ENCODE data around the gene UMOD. TPM values are rescaled to one million over a fixed set of nuclear protein-coding genes. Genes with fewer than 3 reads are reported as not detected.

UMOD gene
- not detected for total RNA-seq

GRCh38 chr16:20352615-20353014 lies at the start of gene UMOD:
Gene UMOD (minus strand): TSS chr16:20352715. CDS start chr16:20350737, 1,978 bp downstream.
- Mint-ChIP-seq H3K27ac (no peak within 1 kb of the TSS), H3K36me3 (ENCODE audit: low read depth) (no peaks in the 10 kb centered on the region), H3K4me3 (no peak within 1 kb of the TSS), H3K27me3 (ENCODE audit: low read depth) (peaks cover 16% of the 10 kb centered on the region), H3K4me1 (ENCODE audit: low read depth) (no peaks in the 10 kb centered on the region), H3K9me3 (no peaks in the 10 kb centered on the region)
- CTCF ChIA-PET, result no interaction called here
- no peak for DNase-seq
- intact Hi-C loops (cut with micrococcal nuclease), result no loop called here

GRCh38 chr16:20401475-20402016 lies 49.0 kb upstream of the UMOD start:
- no peak for DNase-seq
- H3K9me3 Mint-ChIP-seq, result no peaks in the 10 kb centered on the region
- H3K27ac Mint-ChIP-seq, result no peak overlapping the region
- no peaks in the 10 kb centered on the region for H3K27me3 Mint-ChIP-seq (ENCODE audit: low read depth)
- H3K4me3 Mint-ChIP-seq, result no peak overlapping the region
- CTCF ChIA-PET, result no interaction called here
- H3K4me1 Mint-ChIP-seq (ENCODE audit: low read depth), result no peaks in the 10 kb centered on the region
- intact Hi-C loops (cut with micrococcal nuclease), result no loop called here
- H3K36me3 Mint-ChIP-seq (ENCODE audit: low read depth), result no peaks in the 10 kb centered on the region

GRCh38 chr16:20401066-20401465 lies 48.6 kb upstream of the UMOD start:
- H3K9me3 Mint-ChIP-seq, result no peaks in the 10 kb centered on the region
- CTCF ChIA-PET, result no interaction called here
- intact Hi-C loops (cut with micrococcal nuclease), result no loop called here
- no peak for DNase-seq
- H3K36me3 Mint-ChIP-seq (ENCODE audit: low read depth), result no peaks in the 10 kb centered on the region
- no peak overlapping the region for H3K4me3 Mint-ChIP-seq
- no peaks in the 10 kb centered on the region for H3K27me3 Mint-ChIP-seq (ENCODE audit: low read depth)
- no peaks in the 10 kb centered on the region for H3K4me1 Mint-ChIP-seq (ENCODE audit: low read depth)
- no peak overlapping the region for H3K27ac Mint-ChIP-seq

- Mint-ChIP-seq H3K4me3 (no peak overlapping the region), H3K4me1 (ENCODE audit: low read depth) (no peaks in the 10 kb centered on the region), H3K9me3 (no peaks in the 10 kb centered on the region), H3K27ac (no peak overlapping the region), H3K27me3 (ENCODE audit: low read depth) (no peaks in the 10 kb centered on the region), H3K36me3 (ENCODE audit: low read depth) (no peaks in the 10 kb centered on the region)
- intact Hi-C loops (cut with micrococcal nuclease), result no loop called here
- CTCF ChIA-PET, result no interaction called here
- no peak for DNase-seq
Measured at GRCh38 chr16:20399185-20399584, 46.7 kb upstream of the UMOD start.

GRCh38 chr16:20398603-20399002 lies 46.1 kb upstream of the UMOD start:
- intact Hi-C loops (cut with micrococcal nuclease), result no loop called here
- H3K27ac Mint-ChIP-seq, result no peak overlapping the region
- H3K27me3 Mint-ChIP-seq (ENCODE audit: low read depth), result no peaks in the 10 kb centered on the region
- CTCF ChIA-PET, result no interaction called here
- no peaks in the 10 kb centered on the region for H3K36me3 Mint-ChIP-seq (ENCODE audit: low read depth)
- H3K4me3 Mint-ChIP-seq, result no peak overlapping the region
- DNase-seq, result no peak
- H3K9me3 Mint-ChIP-seq, result no peaks in the 10 kb centered on the region
- no peaks in the 10 kb centered on the region for H3K4me1 Mint-ChIP-seq (ENCODE audit: low read depth)

GRCh38 chr16:20397468-20398074 lies 45.1 kb upstream of the UMOD start:
- Mint-ChIP-seq H3K4me1 (ENCODE audit: low read depth) (no peaks in the 10 kb centered on the region), H3K27ac (no peak overlapping the region), H3K27me3 (ENCODE audit: low read depth) (no peaks in the 10 kb centered on the region), H3K4me3 (no peak overlapping the region), H3K36me3 (ENCODE audit: low read depth) (no peaks in the 10 kb centered on the region), H3K9me3 (no peaks in the 10 kb centered on the region)
- intact Hi-C loops (cut with micrococcal nuclease), result no loop called here
- DNase-seq, result no peak
- CTCF ChIA-PET, result no interaction called here

GRCh38 chr16:20396846-20397467 lies 44.4 kb upstream of the UMOD start:
- Mint-ChIP-seq H3K27ac (no peak overlapping the region), H3K4me3 (no peak overlapping the region), H3K9me3 (no peaks in the 10 kb centered on the region), H3K4me1 (ENCODE audit: low read depth) (no peaks in the 10 kb centered on the region), H3K27me3 (ENCODE audit: low read depth) (no peaks in the 10 kb centered on the region), H3K36me3 (ENCODE audit: low read depth) (no peaks in the 10 kb centered on the region)
- CTCF ChIA-PET, result no interaction called here
- intact Hi-C loops (cut with micrococcal nuclease), result no loop called here
- DNase-seq, result no peak

- Mint-ChIP-seq H3K9me3 (no peaks in the 10 kb centered on the region), H3K36me3 (ENCODE audit: low read depth) (no peaks in the 10 kb centered on the region), H3K4me1 (ENCODE audit: low read depth) (no peaks in the 10 kb centered on the region), H3K27me3 (ENCODE audit: low read depth) (no peaks in the 10 kb centered on the region), H3K4me3 (no peak overlapping the region), H3K27ac (no peak overlapping the region)
- CTCF ChIA-PET, result interaction anchor here (3.4 kb wide), 1 partner anchor 11 kb away, joined by 23 read pairs; no protein-coding TSS in a partner anchor
- DNase-seq, result no peak
- intact Hi-C loops (cut with micrococcal nuclease), result no loop called here
Measured at GRCh38 chr16:20395946-20396345, 43.4 kb upstream of the UMOD start.

- no peaks in the 10 kb centered on the region for H3K27me3 Mint-ChIP-seq (ENCODE audit: low read depth)
- no peak overlapping the region for H3K27ac Mint-ChIP-seq
- no peaks in the 10 kb centered on the region for H3K4me1 Mint-ChIP-seq (ENCODE audit: low read depth)
- H3K9me3 Mint-ChIP-seq, result no peaks in the 10 kb centered on the region
- no peak overlapping the region for H3K4me3 Mint-ChIP-seq
- intact Hi-C loops (cut with micrococcal nuclease), result no loop called here
- no peaks in the 10 kb centered on the region for H3K36me3 Mint-ChIP-seq (ENCODE audit: low read depth)
- no peak for DNase-seq
- CTCF ChIA-PET, result interaction anchor here (3.4 kb wide), 1 partner anchor 9 kb away, joined by 23 read pairs; no protein-coding TSS in a partner anchor
Measured at GRCh38 chr16:20393801-20394577, 41.5 kb upstream of the UMOD start.

- DNase-seq, result no peak
- Mint-ChIP-seq H3K4me3 (no peak overlapping the region), H3K4me1 (ENCODE audit: low read depth) (no peaks in the 10 kb centered on the region), H3K9me3 (no peaks in the 10 kb centered on the region), H3K36me3 (ENCODE audit: low read depth) (no peaks in the 10 kb centered on the region), H3K27me3 (ENCODE audit: low read depth) (peaks cover 9% of the 10 kb centered on the region), H3K27ac (no peak overlapping the region)
- intact Hi-C loops (cut with micrococcal nuclease), result no loop called here
- CTCF ChIA-PET, result no interaction called here
Measured at GRCh38 chr16:20391045-20391444, 38.5 kb upstream of the UMOD start.

GRCh38 chr16:20388854-20389253 lies 36.3 kb upstream of the UMOD start:
- intact Hi-C loops (cut with micrococcal nuclease), result loop anchor here (10.0 kb wide), 2 partner anchors 784 to 834 kb away; partner anchors contain the start of gene VPS35L
- H3K4me1 Mint-ChIP-seq (ENCODE audit: low read depth), result no peaks in the 10 kb centered on the region
- no peak overlapping the region for H3K4me3 Mint-ChIP-seq
- H3K36me3 Mint-ChIP-seq (ENCODE audit: low read depth), result no peaks in the 10 kb centered on the region
- CTCF ChIA-PET, result interaction anchor here (1.0 kb wide), 1 partner anchor 481 kb away, joined by 3 read pairs; no protein-coding TSS in a partner anchor
- no peaks in the 10 kb centered on the region for H3K9me3 Mint-ChIP-seq
- no peak for DNase-seq
- no peak overlapping the region for H3K27ac Mint-ChIP-seq
- H3K27me3 Mint-ChIP-seq (ENCODE audit: low read depth), result peaks cover 9% of the 10 kb centered on the region

GRCh38 chr16:20387978-20388377 lies 35.5 kb upstream of the UMOD start:
- no peaks in the 10 kb centered on the region for H3K9me3 Mint-ChIP-seq
- H3K27me3 Mint-ChIP-seq (ENCODE audit: low read depth), result peaks cover 9% of the 10 kb centered on the region
- no peak for DNase-seq
- H3K4me3 Mint-ChIP-seq, result no peak overlapping the region
- intact Hi-C loops (cut with micrococcal nuclease), result loop anchor here (10.0 kb wide), 2 partner anchors 783 to 833 kb away; partner anchors contain the start of gene VPS35L
- no peak overlapping the region for H3K27ac Mint-ChIP-seq
- CTCF ChIA-PET, result no interaction called here
- no peaks in the 10 kb centered on the region for H3K4me1 Mint-ChIP-seq (ENCODE audit: low read depth)
- H3K36me3 Mint-ChIP-seq (ENCODE audit: low read depth), result no peaks in the 10 kb centered on the region
